Mammary microvascular endothelial cell (primary cell): Measurements from ENCODE around the gene ZGLP1. TPM values are rescaled to one million over a fixed set of nuclear protein-coding genes. Genes with fewer than 3 reads are reported as not detected.

ENCODE experiments used
- total RNA-seq: library from RNA; depleted of rRNA; stranded (reverse); fragments of >200 nt; gene quantifications from 2 replicates; pipeline ENCODE4 v1.2.3, GENCODE V29; 2015

The ZGLP1 gene
- total RNA-seq = 1.4 TPM in 1 of 2 replicates, not detected in the other

DNA sequence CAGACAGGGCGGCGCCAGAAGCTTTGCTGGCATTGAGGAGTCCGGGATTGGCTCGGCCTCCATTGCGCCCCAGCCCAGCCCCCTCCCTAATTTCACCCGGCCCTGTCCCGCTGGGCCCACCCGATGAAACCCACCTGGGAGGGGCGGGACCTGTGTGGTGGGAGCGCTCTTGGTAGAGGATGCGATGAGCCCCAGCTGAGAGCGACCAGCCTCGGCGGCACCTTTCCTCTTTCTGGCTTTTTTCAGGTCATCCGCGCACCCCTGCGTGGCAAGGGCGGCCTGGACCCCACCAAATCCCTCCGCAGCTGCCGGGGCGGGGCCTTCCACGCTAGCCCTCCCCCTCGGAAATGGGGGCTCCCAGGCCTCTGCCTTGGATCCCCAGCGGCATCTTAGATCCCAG is at the start of gene ZGLP1:
ZGLP1 (minus strand) TSS at position 393 of the 400 bp plus-strand sequence.

GRCh38 chr19:10339380-10339960 is 29.9 kb upstream of the ZGLP1 start, which contains the start of gene ICAM3:
ICAM3 (minus strand) TSS chr19:10339624; CDS start chr19:10339614, 10 bp downstream.

GRCh38 chr19:10332965-10333757 is 23.5 kb upstream of the ZGLP1 start, which contains the start of gene RAVER1:
RAVER1 (minus strand) TSS chr19:10333529; CDS start chr19:10333507, 22 bp downstream.

DNA sequence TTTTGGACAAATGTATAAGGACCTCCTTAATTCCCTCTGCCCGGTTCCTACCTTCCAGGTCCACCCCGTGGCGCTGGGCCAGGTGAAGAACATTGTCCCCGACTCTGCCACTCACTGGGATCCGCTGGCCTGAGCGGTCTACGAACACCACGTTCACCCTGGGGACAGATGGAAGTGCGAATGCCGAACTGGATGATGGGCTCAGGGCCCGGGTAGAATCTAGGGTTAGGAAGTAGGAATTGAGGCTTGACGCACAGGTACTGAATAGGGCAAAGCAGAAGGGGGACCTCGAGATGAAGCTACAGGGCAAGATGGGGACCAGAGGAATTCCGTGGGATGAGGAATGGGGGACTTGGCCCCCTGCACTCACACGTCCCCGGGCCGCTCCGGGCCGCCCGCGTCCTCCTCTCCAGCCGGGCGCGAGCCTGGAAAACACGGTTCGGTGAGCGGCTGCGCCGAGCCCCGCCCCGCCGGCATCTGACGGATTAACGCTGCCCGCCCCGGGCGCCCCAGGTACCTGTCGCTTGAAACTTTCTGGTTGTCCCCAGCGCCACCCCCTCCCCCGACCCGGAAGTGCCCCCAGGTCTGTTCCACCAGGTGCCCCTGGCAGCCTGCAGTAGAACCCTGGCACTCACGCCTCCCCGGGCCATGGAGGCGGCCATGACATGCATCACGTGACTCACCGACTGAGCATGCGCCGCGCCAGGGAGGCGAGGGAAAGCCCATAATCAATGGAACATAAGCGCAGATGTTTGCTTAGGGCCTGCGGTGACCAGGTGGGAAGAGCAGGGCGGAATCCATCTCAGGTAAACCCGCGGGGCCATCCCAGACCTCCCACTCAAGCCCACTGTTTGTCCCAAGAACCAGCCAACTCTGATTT is 6.0 kb upstream of the ZGLP1 start, which contains the start of gene FDX2:
FDX2 (minus strand) TSS at position 681 of the 880 bp plus-strand sequence; CDS start at position 662, 19 bp downstream.

DNA sequence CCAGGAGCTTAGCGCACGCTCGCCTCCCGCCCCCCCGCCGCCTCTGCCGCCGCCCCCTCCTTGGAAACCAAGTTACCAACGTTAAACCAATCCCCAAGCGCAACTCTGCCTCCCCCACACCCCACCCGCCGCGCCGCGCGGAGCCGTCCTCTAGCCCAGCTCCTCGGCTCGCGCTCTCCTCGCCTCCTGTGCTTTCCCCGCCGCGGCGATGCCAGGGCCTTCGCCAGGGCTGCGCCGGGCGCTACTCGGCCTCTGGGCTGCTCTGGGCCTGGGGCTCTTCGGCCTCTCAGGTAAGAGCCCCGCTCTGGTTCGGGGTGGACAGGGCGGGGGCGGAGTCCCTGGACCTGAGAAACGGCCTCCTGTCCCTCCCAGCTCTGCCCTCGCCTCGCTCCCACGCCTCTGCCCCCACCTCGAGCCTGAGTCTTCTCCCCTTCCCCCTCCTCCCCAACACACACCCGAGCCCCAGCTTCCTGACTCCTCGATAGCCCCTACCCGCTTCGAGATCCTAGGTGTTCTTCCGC is 19.7 kb downstream of the ZGLP1 start, which contains the start of gene ICAM5:
ICAM5 (plus strand) TSS at position 117 of the 521 bp plus-strand sequence; CDS start at position 209, 92 bp downstream.

GRCh38 chr19:10286803-10287737 is 22.5 kb downstream of the ZGLP1 start, which contains the start of gene ICAM4:
ICAM4 (plus strand) TSS chr19:10286955; CDS start chr19:10287013, 58 bp downstream.

GRCh38 chr19:10270616-10271394 is 38.8 kb downstream of the ZGLP1 start, which contains the start of gene ICAM1:
ICAM1 (plus strand) TSS chr19:10271120; CDS start chr19:10271160, 40 bp downstream.

Other genes starting within 250 kb of the ZGLP1 start
- 32.0 and 37.4 TPM in 2 replicates for gene SHFL, start 223.5 kb downstream of the ZGLP1 start, total RNA-seq
- 0.13 TPM in 1 of 2 replicates, not detected in the other for gene ANGPTL6, start 207.1 kb downstream of the ZGLP1 start, total RNA-seq
- gene PPAN, start 203.5 kb downstream of the ZGLP1 start, total RNA-seq = 48.8 and 51.4 TPM in 2 replicates
- gene P2RY11, start 198.1 kb downstream of the ZGLP1 start, total RNA-seq = 0.47 and 2.7 TPM in 2 replicates
- 261 and 266 TPM in 2 replicates for gene EIF3G, start 189.9 kb downstream of the ZGLP1 start, total RNA-seq
- 127 and 139 TPM in 2 replicates for gene DNMT1, start 114.9 kb downstream of the ZGLP1 start, total RNA-seq
- gene S1PR2, start 78.5 kb downstream of the ZGLP1 start, total RNA-seq = 1.00 and 1.5 TPM in 2 replicates
- gene MRPL4, start 57.6 kb downstream of the ZGLP1 start, total RNA-seq = 102 and 128 TPM in 2 replicates
- gene ICAM1, start 38.7 kb downstream of the ZGLP1 start, total RNA-seq = 130 and 143 TPM in 2 replicates
- gene ICAM4, start 22.9 kb downstream of the ZGLP1 start, total RNA-seq = 0.40 and 0.44 TPM in 2 replicates
- not detected in 2 replicates for gene ICAM5, start 19.9 kb downstream of the ZGLP1 start, total RNA-seq
- gene FDX2, start 6.2 kb upstream of the ZGLP1 start, total RNA-seq = 34.9 and 48.2 TPM in 2 replicates
- 43.6 and 45.8 TPM in 2 replicates for gene RAVER1, start 23.7 kb upstream of the ZGLP1 start, total RNA-seq
- gene ICAM3, start 29.8 kb upstream of the ZGLP1 start, total RNA-seq = 7.7 and 9.4 TPM in 2 replicates
- gene TYK2, start 70.8 kb upstream of the ZGLP1 start, total RNA-seq = 120 and 124 TPM in 2 replicates
- gene CDC37, start 93.7 kb upstream of the ZGLP1 start, total RNA-seq = 343 and 390 TPM in 2 replicates
- gene PDE4A, start 110.7 kb upstream of the ZGLP1 start, total RNA-seq = 2.2 and 4.8 TPM in 2 replicates
- gene KEAP1, start 193.5 kb upstream of the ZGLP1 start, total RNA-seq = 83.8 and 86.8 TPM in 2 replicates
- gene S1PR5, start 207.6 kb upstream of the ZGLP1 start, total RNA-seq = not detected in 2 replicates
- 24.6 and 28.9 TPM in 2 replicates for gene ATG4D, start 234.1 kb upstream of the ZGLP1 start, total RNA-seq